Lower leg skin (tissue), 3 donors: ENCODE results near the gene A3GALT2.

ENCODE experiments used
- POLR2A ChIP-seq, 2 donors: fragments of 450-650 bp; IDR thresholded peaks; one replicate each; pipeline ENCODE4 v1.6.1; 2016 to 2017; ENCODE audit warnings: antibody characterized with exemption in 2 of 2, mild to moderate bottlenecking in 1 of 2, moderate library complexity in 1 of 2
- TF ChIP-seq, protein P1 (sequence below), 3 donors: fragments of 450-650 bp; IDR thresholded peaks; one replicate each; pipeline ENCODE4 v1.5.1; 2016; ENCODE audit warnings: antibody characterized with exemption in 3 of 3, mild to moderate bottlenecking in 3 of 3, moderate library complexity in 2 of 3

DNA sequence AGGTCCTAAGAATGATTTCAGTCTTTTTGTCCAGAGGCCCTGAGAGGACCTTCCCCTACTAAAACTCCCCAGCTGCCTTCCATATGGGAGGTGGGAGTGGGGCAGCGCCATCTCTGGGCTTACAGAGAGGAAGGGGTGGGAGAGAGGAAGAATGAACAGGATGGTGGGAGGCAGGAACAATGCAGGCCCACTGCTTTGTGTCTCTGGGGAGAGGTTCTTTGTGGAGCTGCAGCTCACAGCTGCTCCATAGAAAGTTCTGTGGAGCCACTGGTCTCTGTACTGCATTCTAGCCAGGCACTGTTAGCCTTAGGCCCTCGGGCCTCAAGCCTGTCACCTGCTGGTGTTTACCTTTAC is 43.6 kb upstream of the A3GALT2 start:
- TF ChIP-seq POLR2A (IDR thresholded peaks at IDR 0.05): no peak
- TF ChIP-seq, protein P1, sequence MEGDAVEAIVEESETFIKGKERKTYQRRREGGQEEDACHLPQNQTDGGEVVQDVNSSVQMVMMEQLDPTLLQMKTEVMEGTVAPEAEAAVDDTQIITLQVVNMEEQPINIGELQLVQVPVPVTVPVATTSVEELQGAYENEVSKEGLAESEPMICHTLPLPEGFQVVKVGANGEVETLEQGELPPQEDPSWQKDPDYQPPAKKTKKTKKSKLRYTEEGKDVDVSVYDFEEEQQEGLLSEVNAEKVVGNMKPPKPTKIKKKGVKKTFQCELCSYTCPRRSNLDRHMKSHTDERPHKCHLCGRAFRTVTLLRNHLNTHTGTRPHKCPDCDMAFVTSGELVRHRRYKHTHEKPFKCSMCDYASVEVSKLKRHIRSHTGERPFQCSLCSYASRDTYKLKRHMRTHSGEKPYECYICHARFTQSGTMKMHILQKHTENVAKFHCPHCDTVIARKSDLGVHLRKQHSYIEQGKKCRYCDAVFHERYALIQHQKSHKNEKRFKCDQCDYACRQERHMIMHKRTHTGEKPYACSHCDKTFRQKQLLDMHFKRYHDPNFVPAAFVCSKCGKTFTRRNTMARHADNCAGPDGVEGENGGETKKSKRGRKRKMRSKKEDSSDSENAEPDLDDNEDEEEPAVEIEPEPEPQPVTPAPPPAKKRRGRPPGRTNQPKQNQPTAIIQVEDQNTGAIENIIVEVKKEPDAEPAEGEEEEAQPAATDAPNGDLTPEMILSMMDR (IDR thresholded peaks at IDR 0.05): no peak
